ENCODE measurements around the gene PLXND1. TPM values are rescaled to one million over a fixed set of nuclear protein-coding genes. Genes with fewer than 3 reads are reported as not detected.

The PLXND1 gene
- total and polyA plus RNA-seq, 2 donors from 2014 or later = 67.0 to 152 TPM

- DNase-seq = peak in 4 of 5 donors; percentile 68 to 87 (median 72)
- no peak overlapping the region for H3K4me3 ChIP-seq (ENCODE audit: low read length in 3 of 3)
- H3K27me3 ChIP-seq (ENCODE audit: control insufficient read depth, insufficient read depth, low read length) = no peaks in the 10 kb centered on the region
- no peaks in the 10 kb centered on the region for H3K36me3 ChIP-seq (ENCODE audit: control insufficient read depth in 2 of 3, insufficient read depth in 3 of 3, low read length in 3 of 3)
- H3K9me3 ChIP-seq (ENCODE audit: control insufficient read depth in 2 of 3, insufficient read depth in 1 of 3, low read length in 3 of 3) = no peaks in the 10 kb centered on the region
- peaks cover 3 to 13% (median 9%) of the 10 kb centered on the region in 3 donors for H3K4me1 ChIP-seq (ENCODE audit: control insufficient read depth in 2 of 3, insufficient read depth in 2 of 3, low read depth in 1 of 3, low read length in 3 of 3)
- no peak overlapping the region for H3K27ac ChIP-seq (ENCODE audit: low read depth in 2 of 2, low read length in 2 of 2)
- intact Hi-C loops (cut with DNase I) = no loop called here
- FAIRE-seq = no peak
- no peak for TF ChIP-seq CTCF (IDR thresholded peaks at IDR 0.05; ENCODE audit: borderline replicate concordance, extremely low read depth, insufficient read depth)
- H3K9ac ChIP-seq (ENCODE audit: low read length in 3 of 3) = no peak overlapping the region
These were observed 71.9 kb downstream of the PLXND1 start for GRCh38 chr3:129534428-129535027.

- Histone ChIP-seq H3K4me1 (ENCODE audit: control insufficient read depth in 2 of 3, insufficient read depth in 2 of 3, low read depth in 1 of 3, low read length in 3 of 3) (peaks cover 3 to 13% (median 9%) of the 10 kb centered on the region in 3 donors), H3K27ac (ENCODE audit: low read depth in 2 of 2, low read length in 2 of 2) (no peak overlapping the region), H3K9ac (ENCODE audit: low read length in 3 of 3) (no peak overlapping the region), H3K9me3 (ENCODE audit: control insufficient read depth in 2 of 3, insufficient read depth in 1 of 3, low read length in 3 of 3) (no peaks in the 10 kb centered on the region), H3K4me3 (ENCODE audit: low read length in 3 of 3) (no peak overlapping the region), H3K36me3 (ENCODE audit: control insufficient read depth in 2 of 3, insufficient read depth in 3 of 3, low read length in 3 of 3) (no peaks in the 10 kb centered on the region), H3K27me3 (ENCODE audit: control insufficient read depth, insufficient read depth, low read length) (no peaks in the 10 kb centered on the region)
- no peak for DNase-seq
- TF ChIP-seq CTCF (IDR thresholded peaks at IDR 0.05; ENCODE audit: borderline replicate concordance, extremely low read depth, insufficient read depth) = no peak
- intact Hi-C loops (cut with DNase I) = no loop called here
- FAIRE-seq = no peak
These were observed 73.1 kb downstream of the PLXND1 start for GRCh38 chr3:129533406-129533805.

GRCh38 chr3:129532261-129532660 is 74.2 kb downstream of the PLXND1 start:
- H3K36me3 ChIP-seq (ENCODE audit: control insufficient read depth in 2 of 3, insufficient read depth in 3 of 3, low read length in 3 of 3) = no peaks in the 10 kb centered on the region
- H3K27me3 ChIP-seq (ENCODE audit: control insufficient read depth, insufficient read depth, low read length) = no peaks in the 10 kb centered on the region
- H3K27ac ChIP-seq (ENCODE audit: low read depth in 2 of 2, low read length in 2 of 2) = no peak overlapping the region
- H3K9ac ChIP-seq (ENCODE audit: low read length in 3 of 3) = no peak overlapping the region
- H3K4me1 ChIP-seq (ENCODE audit: control insufficient read depth in 2 of 3, insufficient read depth in 2 of 3, low read depth in 1 of 3, low read length in 3 of 3) = peaks cover 3 to 13% (median 9%) of the 10 kb centered on the region in 3 donors
- DNase-seq (no peak), FAIRE-seq (no peak)
- intact Hi-C loops (cut with DNase I) = no loop called here
- H3K9me3 ChIP-seq (ENCODE audit: control insufficient read depth in 2 of 3, insufficient read depth in 1 of 3, low read length in 3 of 3) = no peaks in the 10 kb centered on the region
- TF ChIP-seq CTCF (IDR thresholded peaks at IDR 0.05; ENCODE audit: borderline replicate concordance, extremely low read depth, insufficient read depth) = no peak
- H3K4me3 ChIP-seq (ENCODE audit: low read length in 3 of 3) = no peak overlapping the region

- no peaks in the 10 kb centered on the region for H3K36me3 ChIP-seq (ENCODE audit: control insufficient read depth in 2 of 3, insufficient read depth in 3 of 3, low read length in 3 of 3)
- no peak overlapping the region for H3K9ac ChIP-seq (ENCODE audit: low read length in 3 of 3)
- H3K4me1 ChIP-seq (ENCODE audit: control insufficient read depth in 2 of 3, insufficient read depth in 2 of 3, low read depth in 1 of 3, low read length in 3 of 3) = peaks cover 3 to 13% (median 9%) of the 10 kb centered on the region in 3 donors
- H3K4me3 ChIP-seq (ENCODE audit: low read length in 3 of 3) = no peak overlapping the region
- no peaks in the 10 kb centered on the region for H3K27me3 ChIP-seq (ENCODE audit: control insufficient read depth, insufficient read depth, low read length)
- H3K27ac ChIP-seq (ENCODE audit: low read depth in 2 of 2, low read length in 2 of 2) = no peak overlapping the region
- no peak for TF ChIP-seq CTCF (IDR thresholded peaks at IDR 0.05; ENCODE audit: borderline replicate concordance, extremely low read depth, insufficient read depth)
- intact Hi-C loops (cut with DNase I) = no loop called here
- no peak for DNase-seq
- no peaks in the 10 kb centered on the region for H3K9me3 ChIP-seq (ENCODE audit: control insufficient read depth in 2 of 3, insufficient read depth in 1 of 3, low read length in 3 of 3)
- no peak for FAIRE-seq
These were observed 74.8 kb downstream of the PLXND1 start for GRCh38 chr3:129531699-129532098.

Data from kidney (tissue), 14 donors.